22Rv1 (cell line): ENCODE data around the gene MEF2D.

Experiments
- CTCF ChIP-seq: fragments of 450-650 bp; IDR thresholded peaks from 2 replicates; pipeline ENCODE4 v1.5.1; 2017; ENCODE audit warnings: mild to moderate bottlenecking
- ZFX ChIP-seq: fragments of 450-650 bp; IDR thresholded peaks from 2 replicates; pipeline ENCODE4 v1.6.1; 2017; ENCODE audit warnings: antibody characterized with exemption, borderline replicate concordance

- TF ChIP-seq CTCF, result no peak
- TF ChIP-seq ZFX, result no peak
These were observed 13.9 kb downstream of the MEF2D start for GRCh38 chr1:156486421-156487344.
